ENCODE measurements around the gene PRKN.
"Not testable (repeated sequence)": the region's sequence is repeated elsewhere in the genome, so short reads cannot be mapped to it uniquely, and the experiment has no call there.

PRKN gene

DNA sequence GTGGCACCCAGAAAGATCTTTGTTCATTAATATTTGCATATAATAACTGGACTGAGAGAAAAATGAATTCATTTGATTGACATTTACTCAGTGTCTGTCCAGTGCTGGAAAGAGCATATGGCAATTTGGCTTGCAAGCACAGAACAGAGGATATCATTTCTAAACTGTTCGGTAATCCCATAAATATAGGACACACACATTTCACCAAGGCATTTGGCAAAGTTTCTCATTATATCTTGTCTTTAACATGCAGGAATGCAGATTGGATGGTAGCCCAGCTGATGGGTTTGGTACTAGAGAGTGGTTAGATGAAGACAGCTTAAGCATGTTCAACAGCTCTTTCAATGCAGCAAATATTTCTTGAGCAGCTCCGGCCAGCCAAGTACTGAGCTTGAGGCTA is 259.2 kb downstream of the PRKN start:
- in situ Hi-C loops (cut with MboI; ENCODE audit: low sequenced_read_pairs) = no loop called here

DNA sequence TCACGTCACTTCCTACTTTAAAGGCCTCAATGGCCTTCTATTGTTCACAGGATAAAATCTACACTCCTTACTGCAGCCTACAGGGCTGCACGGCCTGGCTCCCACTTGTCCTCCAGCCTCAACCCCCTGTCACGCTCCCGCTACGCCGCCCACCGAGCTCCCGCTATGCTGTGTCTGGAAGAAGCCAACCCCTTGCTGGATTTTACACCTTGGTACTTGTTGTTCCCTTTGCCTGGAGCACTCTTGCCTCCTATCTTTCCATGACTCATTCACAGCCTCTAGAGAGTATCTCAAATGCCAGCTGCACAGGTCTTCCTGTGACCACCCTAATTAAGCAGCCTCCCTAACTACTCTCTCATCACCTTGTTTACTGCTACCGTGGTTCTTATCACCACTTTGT is 259.9 kb downstream of the PRKN start:
- in situ Hi-C loops (cut with MboI; ENCODE audit: low sequenced_read_pairs) = no loop called here

DNA sequence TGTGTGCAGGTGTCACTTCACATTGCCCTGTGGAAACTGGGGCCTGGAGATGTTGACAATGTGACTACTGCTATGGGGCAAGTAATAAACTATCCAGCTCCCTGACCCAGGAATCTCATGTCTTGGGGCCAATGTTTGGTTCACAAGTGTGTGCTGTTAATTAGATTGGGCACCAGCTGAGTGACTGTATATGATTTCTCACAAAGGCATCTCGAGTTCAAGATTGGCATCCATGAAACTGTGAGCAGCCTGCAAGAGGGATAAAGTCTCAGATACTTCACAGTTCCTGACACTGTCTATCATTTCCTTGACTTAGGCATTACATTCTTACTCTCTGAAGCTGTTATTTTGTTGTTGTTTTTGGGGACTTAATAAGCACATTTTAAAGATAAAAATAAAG is 264.0 kb downstream of the PRKN start:
- in situ Hi-C loops (cut with MboI; ENCODE audit: low sequenced_read_pairs) = no loop called here

DNA sequence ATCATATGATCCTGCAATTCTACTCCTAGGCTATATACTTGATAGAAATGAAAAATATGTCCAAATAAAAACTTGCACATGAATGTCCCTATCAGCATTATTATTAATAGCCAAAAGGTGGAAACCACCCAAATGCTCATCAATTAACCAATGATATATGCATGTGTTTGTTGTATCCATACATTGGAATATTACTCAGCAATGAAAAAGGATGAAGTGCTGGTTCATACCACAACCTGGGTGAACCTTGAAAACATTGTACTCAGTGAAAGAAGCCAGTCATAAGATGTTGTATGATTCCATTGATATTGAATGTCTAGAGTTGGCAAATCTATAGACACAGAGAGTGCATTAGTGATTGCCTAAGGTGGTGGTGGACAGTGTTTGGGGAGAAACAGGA is 267.6 kb downstream of the PRKN start:
- in situ Hi-C loops (cut with MboI; ENCODE audit: low sequenced_read_pairs) = no loop called here

DNA sequence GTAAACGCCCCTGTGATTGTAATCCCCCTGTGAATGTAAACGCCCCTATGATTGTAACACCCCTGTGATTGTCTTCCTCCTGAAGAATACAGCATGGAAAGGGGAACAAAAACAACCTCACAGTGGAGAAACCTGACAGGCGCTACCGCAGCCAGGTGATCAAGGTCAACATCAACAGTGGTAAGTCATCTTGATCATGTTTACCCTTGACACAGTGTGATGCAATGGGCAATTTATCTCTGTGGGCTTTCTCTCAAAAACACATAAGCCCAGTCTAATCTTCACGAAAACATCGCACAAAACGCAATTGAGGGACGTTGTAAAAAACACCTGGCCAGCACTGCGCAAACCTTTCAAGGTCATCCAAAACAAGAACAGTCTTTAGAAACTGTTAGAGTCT is 277.2 kb downstream of the PRKN start:
- in situ Hi-C loops (cut with MboI; ENCODE audit: low sequenced_read_pairs) = no loop called here

DNA sequence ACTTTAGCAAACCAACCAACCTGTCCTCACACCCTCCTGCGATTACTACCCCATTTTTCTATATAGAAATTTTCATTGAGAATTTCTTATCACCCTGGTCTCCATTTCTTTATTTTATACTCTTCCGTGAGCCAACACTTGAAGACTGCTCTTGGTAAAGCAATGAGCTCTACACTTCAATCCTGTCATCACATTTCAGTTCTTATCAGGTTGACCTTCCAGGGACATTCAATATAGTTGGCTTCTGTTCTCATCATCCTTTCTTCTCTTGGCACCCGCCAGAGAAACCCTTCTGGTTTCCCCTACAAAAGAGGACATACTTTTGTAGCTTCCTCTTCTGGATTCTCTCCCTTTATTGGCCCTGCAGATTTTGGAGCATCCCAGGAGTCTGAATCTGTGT is 279.3 kb downstream of the PRKN start:
- in situ Hi-C loops (cut with MboI; ENCODE audit: low sequenced_read_pairs) = no loop called here

DNA sequence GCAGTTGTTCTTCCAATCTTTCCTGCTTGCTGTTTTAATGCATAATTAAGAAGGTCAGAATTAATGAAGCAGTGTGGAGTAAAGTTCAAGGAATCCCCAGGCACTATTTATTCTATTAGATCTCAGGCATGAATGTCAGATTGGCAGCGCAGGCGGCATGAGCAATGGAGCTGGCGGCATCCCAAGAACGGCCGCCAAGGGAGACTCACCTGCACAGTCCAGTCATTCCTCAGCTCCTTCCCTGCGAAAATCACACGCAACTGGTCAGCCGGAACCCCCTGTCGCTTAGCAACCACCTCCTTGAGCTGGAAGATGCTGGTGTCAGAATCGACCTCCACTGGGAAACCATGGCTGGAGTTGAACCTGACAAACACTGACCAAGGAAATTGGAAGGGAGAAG is 284.5 kb downstream of the PRKN start:
- in situ Hi-C loops (cut with MboI; ENCODE audit: low sequenced_read_pairs) = no loop called here

DNA sequence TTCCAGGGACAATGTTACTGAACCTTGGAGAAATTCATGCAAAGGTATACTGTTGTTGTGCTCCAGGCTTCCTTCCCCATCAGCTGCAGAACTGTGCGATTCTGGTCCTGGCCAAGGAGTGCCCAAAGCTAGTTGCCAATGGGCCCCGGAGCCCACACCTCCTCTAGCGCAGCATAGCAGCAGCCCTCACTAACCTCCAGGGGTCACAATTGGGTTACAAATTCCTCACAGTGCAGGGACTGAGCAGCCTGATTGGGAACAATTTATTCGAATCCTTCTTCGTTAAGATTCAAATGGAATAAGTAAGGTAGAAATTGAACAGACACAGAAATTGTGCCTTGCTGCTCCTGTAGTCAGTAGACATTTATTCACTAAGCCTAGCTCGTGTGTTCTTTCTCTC is 284.9 kb downstream of the PRKN start:
- in situ Hi-C loops (cut with MboI; ENCODE audit: low sequenced_read_pairs) = no loop called here

DNA sequence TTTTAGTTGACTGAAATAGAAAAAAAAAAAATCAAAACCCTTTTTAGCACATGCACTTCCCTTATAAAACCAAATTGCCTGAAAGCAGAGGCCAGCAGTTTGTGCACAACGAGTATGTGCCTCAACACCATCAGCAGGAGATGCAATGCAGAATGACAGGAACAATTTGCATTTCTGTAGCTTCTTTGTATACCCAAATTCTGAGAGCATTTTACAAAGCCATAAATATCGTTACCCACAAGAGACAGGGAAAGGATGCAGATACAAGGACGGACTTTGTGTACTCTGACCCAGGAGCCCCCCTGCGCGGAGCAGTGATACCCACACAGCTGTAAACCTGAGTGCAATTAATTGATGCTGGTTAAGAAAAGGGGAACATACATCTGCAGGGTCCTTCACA is 285.6 kb downstream of the PRKN start:
- in situ Hi-C loops (cut with MboI; ENCODE audit: low sequenced_read_pairs) = no loop called here

DNA sequence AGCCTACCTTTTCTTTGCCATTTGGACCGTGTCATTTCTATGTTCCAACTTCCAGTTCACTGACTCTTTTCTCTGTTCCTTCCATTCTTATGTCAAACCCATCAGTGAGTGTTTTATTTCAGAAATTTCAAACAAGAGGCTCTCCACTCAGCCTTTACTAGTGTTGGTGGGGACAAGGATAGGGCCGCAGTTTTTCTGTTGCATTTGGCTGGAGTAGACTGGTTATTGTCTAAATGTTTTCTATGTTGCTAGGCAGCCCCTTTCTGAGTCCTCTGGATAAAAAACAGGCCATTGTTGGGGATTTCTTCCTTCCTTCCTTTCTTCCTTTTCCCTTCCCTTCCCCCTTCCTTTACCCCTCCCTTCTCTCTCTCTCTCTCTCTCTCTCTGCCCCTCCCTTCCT is 288.6 kb downstream of the PRKN start:
- in situ Hi-C loops (cut with MboI; ENCODE audit: low sequenced_read_pairs) = no loop called here

DNA sequence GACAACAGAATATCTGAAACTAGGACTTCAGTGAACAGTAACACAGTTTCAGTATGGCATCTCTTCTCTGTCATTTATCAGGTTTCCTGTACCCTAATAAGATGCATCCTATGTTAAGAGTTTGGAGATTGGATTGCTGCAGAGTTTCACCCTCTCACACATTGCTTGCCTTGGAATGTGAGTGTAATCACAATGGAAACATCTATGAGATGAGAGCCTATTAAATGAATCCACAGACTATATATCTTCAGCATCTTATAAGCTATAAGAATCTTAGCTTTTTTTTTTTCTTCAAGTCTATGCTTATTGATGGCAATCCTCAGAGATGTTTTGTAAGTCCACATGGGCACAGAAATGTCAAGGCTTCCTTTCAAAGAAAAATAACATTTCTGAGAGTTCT is 292.5 kb downstream of the PRKN start:
- in situ Hi-C loops (cut with MboI; ENCODE audit: low sequenced_read_pairs) = no loop called here

DNA sequence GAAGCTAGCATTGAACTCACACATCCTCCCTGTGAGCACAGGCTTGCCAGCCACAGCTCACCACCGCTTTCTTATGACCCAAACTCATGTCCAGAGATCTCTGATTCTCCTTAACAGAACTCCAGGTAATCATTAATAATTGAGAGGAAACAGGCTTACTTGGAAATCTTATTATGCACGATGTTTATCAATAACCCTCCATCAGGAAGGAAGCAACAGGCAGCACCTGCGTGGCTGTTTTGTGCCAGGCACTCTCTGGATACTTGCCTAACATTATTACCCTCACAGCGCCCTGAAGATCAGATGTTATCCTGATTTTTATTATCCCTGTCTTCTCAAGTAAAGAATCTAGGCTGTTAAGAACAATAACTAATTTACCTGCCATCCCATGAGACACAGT is 306.6 kb downstream of the PRKN start:
- in situ Hi-C loops (cut with MboI; ENCODE audit: low sequenced_read_pairs) = no loop called here

DNA sequence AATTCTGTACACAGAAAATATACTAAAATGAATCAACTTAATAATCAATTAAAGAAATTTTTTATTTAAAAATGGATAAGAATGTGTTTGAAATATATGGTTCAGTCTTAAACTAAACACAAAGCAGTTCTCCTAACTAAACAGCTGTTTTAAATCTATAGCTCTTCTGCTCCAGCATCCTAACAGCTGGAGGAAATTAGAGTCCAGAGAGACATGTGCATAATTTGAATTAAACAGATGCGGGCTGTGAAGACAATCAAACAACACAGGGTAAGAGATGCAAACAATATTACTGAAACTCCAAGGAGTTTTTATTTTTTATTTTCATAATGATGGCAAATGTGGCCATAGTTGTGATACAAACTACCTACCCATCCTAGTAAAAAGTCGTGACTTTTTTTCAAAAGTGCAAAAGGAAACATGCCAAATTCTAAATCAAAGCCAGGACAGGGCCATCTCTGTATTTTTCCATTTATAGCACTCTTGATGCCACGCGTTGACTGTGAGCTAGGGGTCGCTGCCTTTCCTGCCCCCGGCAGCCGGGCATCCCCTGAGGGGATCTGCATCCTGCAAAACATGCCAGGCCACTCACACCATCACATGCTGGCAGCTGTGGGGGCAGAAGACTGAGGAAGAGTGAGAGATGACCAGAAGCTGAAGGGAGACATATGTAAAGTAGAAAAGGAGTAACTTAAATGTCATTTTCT is 310.6 kb downstream of the PRKN start:
- in situ Hi-C loops (cut with MboI; ENCODE audit: low sequenced_read_pairs) = no loop called here

DNA sequence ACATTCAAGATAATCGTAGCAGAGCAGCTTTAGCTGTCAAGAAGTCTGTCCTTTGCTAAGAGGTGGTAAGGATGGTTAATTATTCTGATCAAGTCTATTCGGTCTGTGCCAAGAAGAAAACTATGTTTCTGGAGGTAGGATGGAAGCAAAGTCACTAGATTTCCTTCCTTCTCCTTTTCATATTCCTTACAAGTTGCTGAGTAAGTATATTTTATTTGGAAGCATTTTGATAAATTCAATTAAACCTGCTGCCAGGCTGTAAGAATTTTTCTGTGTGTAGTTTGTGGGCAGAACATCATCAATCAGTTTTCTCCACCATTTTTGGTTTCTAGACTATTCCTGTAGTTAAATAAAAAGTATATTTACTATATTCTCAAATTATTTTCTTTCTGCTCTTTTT is 311.3 kb downstream of the PRKN start:
- in situ Hi-C loops (cut with MboI; ENCODE audit: low sequenced_read_pairs) = no loop called here

DNA sequence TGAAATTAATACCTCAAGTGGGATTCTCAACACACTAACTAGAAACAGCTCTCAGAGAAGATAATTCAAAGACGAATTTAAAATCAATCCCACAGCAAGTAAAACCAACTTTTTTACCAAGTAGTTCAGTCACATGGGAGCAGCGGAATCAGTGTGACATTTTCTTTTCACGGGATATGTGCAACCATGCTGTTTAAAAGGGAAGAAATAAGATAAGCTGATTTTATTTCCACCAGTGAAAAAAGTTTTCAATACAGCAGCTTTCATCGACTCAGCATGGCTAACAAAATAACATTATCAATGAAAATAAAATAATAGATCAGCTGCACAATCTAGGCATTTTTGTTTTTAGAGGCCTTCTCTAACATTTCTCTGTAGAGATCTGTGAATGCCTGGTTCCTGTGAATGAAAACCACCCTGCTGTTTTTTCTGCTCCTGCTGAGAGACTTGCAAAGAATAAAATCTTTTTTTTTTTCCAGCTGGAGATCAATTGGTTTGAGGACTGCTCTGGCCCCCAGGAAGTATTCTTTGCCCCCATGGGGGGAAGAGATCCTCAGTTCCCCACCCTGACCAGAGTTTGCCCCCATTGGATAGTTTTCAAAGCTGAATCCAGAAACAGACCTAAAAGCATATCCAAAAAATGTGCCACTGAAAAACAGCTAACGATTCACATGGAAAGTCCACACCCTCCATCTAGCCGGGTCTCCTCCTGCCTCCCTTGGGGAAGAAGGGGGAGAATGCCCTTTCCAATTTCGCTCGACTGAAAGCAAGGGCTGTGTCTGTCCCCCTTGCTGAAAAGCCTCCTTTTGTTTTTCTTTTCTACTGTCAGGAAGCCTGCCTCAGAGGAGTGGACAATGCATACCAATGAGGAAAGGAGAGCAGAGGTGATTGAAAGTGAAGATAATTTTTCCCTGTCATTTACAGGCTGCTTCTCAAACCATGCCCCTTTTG is 317.6 kb downstream of the PRKN start:
- in situ Hi-C loops (cut with MboI; ENCODE audit: low sequenced_read_pairs) = no loop called here

DNA sequence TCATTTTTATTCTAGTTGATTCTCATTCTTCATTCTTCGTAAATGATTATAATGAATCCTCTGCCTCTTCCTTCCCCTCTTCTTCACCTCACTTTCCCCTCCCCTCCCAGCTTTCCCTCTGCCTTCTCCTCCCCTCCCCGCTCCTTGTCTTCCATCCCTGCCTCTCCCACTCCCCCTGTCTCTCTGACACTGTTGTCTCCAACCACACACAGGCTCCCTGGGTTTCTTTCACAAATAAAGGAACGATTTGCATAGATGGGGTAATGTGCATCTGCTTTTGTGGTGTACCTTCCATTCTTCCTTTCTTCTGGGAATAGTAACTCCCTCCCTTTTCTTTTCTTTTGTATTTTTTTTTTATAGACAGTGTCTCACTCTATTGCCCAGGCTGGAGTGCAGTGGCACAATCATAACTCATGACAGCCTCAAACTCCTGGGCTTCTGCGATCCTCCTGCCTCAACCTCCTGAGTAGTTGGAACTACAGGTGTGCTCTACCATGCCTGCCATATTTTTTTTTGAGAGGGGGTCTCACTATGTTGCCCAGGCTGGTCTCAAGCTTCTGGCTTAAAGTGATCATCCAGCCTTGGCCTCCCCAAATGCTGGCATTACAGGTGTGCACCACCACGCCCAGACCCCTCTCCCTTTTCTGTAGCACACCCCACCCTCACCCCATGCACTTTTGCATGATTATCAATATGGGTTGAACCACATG is 318.6 kb downstream of the PRKN start:
- in situ Hi-C loops (cut with MboI; ENCODE audit: low sequenced_read_pairs) = no loop called here

DNA sequence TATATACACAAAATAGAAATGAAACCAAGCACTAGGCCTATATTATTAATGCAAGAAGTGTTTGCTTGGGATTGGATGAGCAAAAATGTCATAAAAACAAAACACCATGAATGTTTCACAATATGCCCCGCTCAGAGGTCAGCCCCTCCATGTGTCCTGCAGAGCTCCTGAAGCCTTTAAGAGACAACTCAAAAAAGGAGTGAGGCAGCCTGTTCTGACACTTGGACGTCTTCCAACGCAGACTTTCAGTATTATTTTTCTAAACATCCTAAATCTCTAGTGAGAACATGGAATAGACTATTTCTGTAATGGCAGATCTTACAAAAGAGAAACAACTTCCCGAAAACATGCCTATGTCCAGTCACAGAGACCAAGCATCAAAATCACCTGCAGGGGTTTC is 322.6 kb downstream of the PRKN start:
- in situ Hi-C loops (cut with MboI; ENCODE audit: low sequenced_read_pairs) = no loop called here

DNA sequence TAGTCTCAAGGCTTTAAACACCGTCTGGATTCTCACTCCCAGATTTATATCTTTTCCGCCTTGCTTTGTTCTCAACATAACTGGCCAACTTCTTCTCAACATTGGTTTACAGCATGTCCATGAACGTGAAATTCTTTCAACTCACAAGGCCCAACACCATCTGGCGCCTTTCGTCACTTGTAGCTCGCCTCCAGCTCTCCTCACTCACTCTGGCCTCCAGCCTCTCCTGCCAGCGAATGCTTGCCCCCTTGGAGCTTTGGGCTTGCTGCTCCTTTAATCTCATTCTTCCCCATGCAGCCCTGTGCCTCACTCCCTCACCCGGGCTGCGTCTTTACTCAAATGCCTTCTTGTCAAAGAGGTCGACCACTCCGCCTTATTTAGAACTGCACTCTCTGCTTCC is 324.5 kb downstream of the PRKN start:
- in situ Hi-C loops (cut with MboI; ENCODE audit: low sequenced_read_pairs) = no loop called here

DNA sequence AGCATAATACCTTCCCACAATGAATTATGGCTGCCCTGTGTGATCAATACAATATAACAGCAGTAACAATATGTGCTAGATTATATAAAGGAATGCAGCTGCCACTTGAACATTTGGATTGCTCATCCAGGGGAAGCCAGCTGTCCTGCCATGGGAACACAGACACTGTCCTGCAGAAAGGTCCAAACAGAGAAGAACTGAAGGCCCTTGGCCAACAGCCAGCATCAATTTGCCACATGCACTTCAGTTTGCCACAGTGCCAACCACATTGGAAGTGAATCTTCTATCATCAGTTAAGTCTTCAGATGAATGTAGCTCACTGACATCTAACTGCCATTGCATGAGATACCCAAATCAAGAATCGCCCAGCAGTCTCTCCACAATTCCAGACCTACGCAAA is 332.4 kb downstream of the PRKN start:
- in situ Hi-C loops (cut with MboI; ENCODE audit: low sequenced_read_pairs) = no loop called here

DNA sequence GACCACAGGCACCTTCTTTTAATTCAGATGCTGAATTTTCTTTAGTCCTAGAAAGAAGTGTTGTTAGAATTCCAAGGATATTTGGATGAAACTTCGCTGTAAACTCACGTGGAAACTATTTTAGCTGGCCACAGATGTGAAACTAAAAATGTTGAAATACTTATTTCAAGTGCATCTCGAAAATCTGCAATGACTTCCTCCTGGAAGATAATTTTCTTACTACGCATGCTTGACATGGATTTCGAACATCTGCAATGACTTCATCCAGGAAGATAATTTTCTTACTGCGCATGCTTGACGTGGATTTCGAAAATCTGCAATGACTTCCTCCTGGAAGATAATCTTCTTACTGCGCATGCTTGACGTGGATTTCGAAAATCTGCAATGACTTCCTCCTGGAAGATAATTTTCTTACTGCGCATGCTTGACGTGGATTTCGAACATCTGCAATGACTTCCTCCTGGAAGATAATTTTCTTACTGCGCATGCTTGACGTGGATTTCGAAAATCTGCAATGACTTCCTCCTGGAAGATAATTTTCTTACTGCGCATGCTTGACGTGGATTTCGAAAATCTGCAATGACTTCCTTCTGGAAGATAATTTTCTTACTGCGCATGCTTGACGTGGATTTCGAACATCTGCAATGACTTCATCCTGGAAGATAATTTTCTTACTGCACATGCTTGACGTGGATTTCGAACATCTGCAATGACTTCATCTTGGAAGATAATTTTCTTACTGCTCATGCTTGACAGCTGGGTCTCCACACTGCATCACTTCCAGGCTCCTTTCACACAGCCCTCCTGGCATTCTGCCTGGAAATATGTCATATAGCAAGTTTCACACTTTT is 336.4 kb downstream of the PRKN start:
- in situ Hi-C loops (cut with MboI; ENCODE audit: low sequenced_read_pairs) = not testable (repeated sequence)

All from HL-60/S4 treated with retinoic acid at 250 ng/mL for 4 days and 3 days (cell line).